GM12878 (cell line): Measurements from ENCODE around the gene DDX42.

ENCODE experiments used
- JUND ChIP-seq: IDR thresholded peaks from 2 replicates; pipeline ENCODE4 v1.6.1; 2012; ENCODE audit warnings: low read depth, mild to moderate bottlenecking, low read length, improper control_type of control experiment, moderate library complexity
- NRF1 ChIP-seq: conservative IDR thresholded peaks from 2 replicates; pipeline ENCODE4 v1.6.1; 2011; ENCODE audit warnings: mild to moderate bottlenecking, low read depth, low read length, improper control_type of control experiment
- POLR2AphosphoS5 ChIP-seq: IDR thresholded peaks from 2 replicates; pipeline ENCODE4 v1.6.1; 2011; ENCODE audit warnings: mild to moderate bottlenecking, low read length, inconsistent platforms
- TAF1 ChIP-seq: IDR thresholded peaks from 2 replicates; pipeline ENCODE4 v1.6.1; 2011; ENCODE audit warnings: mild to moderate bottlenecking, low read depth, low read length, borderline replicate concordance
- TF ChIP-seq, protein P1 (sequence below): IDR thresholded peaks from 2 replicates; pipeline ENCODE4 v1.6.1; 2012; ENCODE audit warnings: low read depth, low read length, improper control_type of control experiment
- TF ChIP-seq, protein P2 (sequence below), 3 experiments: IDR thresholded peaks in 2 of 3; conservative IDR thresholded peaks in 1 of 3; 2 replicates each; pipeline ENCODE4 v1.5.1; 2011; ENCODE audit warnings: low read depth in 3 of 3, low read length in 3 of 3, mild to moderate bottlenecking in 3 of 3, control low read depth in 2 of 3, moderate library complexity in 2 of 3, inconsistent platforms in 1 of 3, mixed read lengths in 1 of 3; ENCODE audit not compliant: control insufficient read depth in 2 of 3, insufficient read depth in 1 of 3; ENCODE audit errors: extremely low read depth in 1 of 3

DNA sequence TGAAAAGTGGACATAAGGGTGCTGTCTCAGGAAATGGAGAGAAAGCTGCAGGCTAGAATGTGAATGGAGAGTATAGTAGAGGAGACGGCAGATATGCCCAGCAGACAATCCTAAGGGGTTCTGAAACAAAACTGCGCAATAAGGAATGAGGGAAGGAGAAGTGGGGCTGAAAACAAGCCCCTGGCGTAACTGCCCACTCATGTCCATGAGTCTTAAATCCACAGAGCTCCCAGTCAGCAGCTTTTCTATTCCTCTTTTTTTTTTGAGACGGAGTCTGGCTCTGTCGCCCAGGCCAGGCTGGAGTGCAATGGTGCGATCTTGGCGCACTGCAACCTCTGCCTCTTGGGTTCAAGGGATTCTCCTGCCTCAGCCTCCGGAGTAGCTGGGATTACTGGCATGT lies 38.3 kb upstream of the DDX42 start:
- TF ChIP-seq JUND (no peak), POLR2AphosphoS5 (no peak), TAF1 (no peak), NRF1 (no peak)
- TF ChIP-seq, protein P1, sequence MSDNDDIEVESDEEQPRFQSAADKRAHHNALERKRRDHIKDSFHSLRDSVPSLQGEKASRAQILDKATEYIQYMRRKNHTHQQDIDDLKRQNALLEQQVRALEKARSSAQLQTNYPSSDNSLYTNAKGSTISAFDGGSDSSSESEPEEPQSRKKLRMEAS: no peak
- TF ChIP-seq, protein P2, sequence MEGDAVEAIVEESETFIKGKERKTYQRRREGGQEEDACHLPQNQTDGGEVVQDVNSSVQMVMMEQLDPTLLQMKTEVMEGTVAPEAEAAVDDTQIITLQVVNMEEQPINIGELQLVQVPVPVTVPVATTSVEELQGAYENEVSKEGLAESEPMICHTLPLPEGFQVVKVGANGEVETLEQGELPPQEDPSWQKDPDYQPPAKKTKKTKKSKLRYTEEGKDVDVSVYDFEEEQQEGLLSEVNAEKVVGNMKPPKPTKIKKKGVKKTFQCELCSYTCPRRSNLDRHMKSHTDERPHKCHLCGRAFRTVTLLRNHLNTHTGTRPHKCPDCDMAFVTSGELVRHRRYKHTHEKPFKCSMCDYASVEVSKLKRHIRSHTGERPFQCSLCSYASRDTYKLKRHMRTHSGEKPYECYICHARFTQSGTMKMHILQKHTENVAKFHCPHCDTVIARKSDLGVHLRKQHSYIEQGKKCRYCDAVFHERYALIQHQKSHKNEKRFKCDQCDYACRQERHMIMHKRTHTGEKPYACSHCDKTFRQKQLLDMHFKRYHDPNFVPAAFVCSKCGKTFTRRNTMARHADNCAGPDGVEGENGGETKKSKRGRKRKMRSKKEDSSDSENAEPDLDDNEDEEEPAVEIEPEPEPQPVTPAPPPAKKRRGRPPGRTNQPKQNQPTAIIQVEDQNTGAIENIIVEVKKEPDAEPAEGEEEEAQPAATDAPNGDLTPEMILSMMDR (IDR thresholded peaks at IDR 0.05 in 2 of 3, conservative IDR thresholded peaks at IDR 0.05 in 1 of 3; ENCODE audit: control insufficient read depth in 2 of 3, extremely low read depth in 1 of 3, insufficient read depth in 1 of 3, low read depth in 3 of 3, low read length in 3 of 3): no peak
